IPS-15b (cell line): ENCODE measurements around the gene IPO13.
A peak's percentile ranks its signal among the peaks of the same experiment; 100 is the strongest.

Experiments used
- H3K27me3 ChIP-seq: one replicate; pipeline ENCODE4 v1.6.1; 2013; ENCODE audit warnings: low read length; ENCODE audit not compliant: control insufficient read depth, insufficient read depth
- H3K36me3 ChIP-seq: one replicate; pipeline ENCODE4 v1.6.1; 2013; ENCODE audit warnings: low read length; ENCODE audit not compliant: control insufficient read depth, insufficient read depth
- H3K4me1 ChIP-seq: one replicate; pipeline ENCODE4 v1.6.1; 2013; ENCODE audit warnings: mild to moderate bottlenecking, low read length; ENCODE audit not compliant: control insufficient read depth, insufficient read depth
- H3K4me3 ChIP-seq: one replicate; pipeline ENCODE4 v1.5.1; 2013; ENCODE audit warnings: low read depth, low read length
- H3K9ac ChIP-seq: one replicate; pipeline ENCODE4 v1.6.1; 2013; ENCODE audit warnings: low read depth, mild to moderate bottlenecking, low read length
- H3K9me3 ChIP-seq: one replicate; pipeline ENCODE4 v1.6.1; 2013; ENCODE audit warnings: mild to moderate bottlenecking, low read length; ENCODE audit not compliant: control insufficient read depth, insufficient read depth

Gene IPO13

GRCh38 chr1:43987159-43987902, 40.6 kb downstream of the IPO13 start:
- Histone ChIP-seq H3K9ac (no peak overlapping the region), H3K36me3 (peaks cover 9% of the 10 kb centered on the region)

GRCh38 chr1:43990271-43991199, 43.8 kb downstream of the IPO13 start:
- H3K4me3 ChIP-seq, result peak overlapping the region; percentile 81
- H3K4me1 ChIP-seq, result peaks cover 7% of the 10 kb centered on the region
- H3K27me3 ChIP-seq, result no peaks in the 10 kb centered on the region
- H3K36me3 ChIP-seq, result peaks cover 2% of the 10 kb centered on the region
- no peak overlapping the region for H3K9ac ChIP-seq
- no peaks in the 10 kb centered on the region for H3K9me3 ChIP-seq

More at GRCh38 chr1:43987159-43987902, 40.6 kb downstream of the IPO13 start:
- no peaks in the 10 kb centered on the region for H3K27me3 ChIP-seq
- H3K9me3 ChIP-seq, result no peaks in the 10 kb centered on the region
- no peak overlapping the region for H3K4me3 ChIP-seq
- no peaks in the 10 kb centered on the region for H3K4me1 ChIP-seq

- H3K4me1 ChIP-seq, result peaks cover 7% of the 10 kb centered on the region
- H3K9me3 ChIP-seq, result no peaks in the 10 kb centered on the region
- peaks cover 4% of the 10 kb centered on the region for H3K36me3 ChIP-seq
- H3K4me3 ChIP-seq, result peak overlapping the region; percentile 81
- H3K27me3 ChIP-seq, result no peaks in the 10 kb centered on the region
- H3K9ac ChIP-seq, result peak overlapping the region; percentile 37
Observed at GRCh38 chr1:43991200-43991475, 44.4 kb downstream of the IPO13 start.

- H3K36me3 ChIP-seq, result peaks cover 4% of the 10 kb centered on the region
- H3K9ac ChIP-seq, result peak within 1 kb of the TSS; percentile 73
- H3K9me3 ChIP-seq, result no peaks in the 10 kb centered on the region
- H3K4me1 ChIP-seq, result peaks cover 7% of the 10 kb centered on the region
- H3K4me3 ChIP-seq, result peak within 1 kb of the TSS; percentile 81
- no peaks in the 10 kb centered on the region for H3K27me3 ChIP-seq
Observed at GRCh38 chr1:43991476-43992231, 44.9 kb downstream of the IPO13 start, which contains the start of gene CCDC24. TSS of gene CCDC24 (plus strand) at chr1:43991599. CDS start at chr1:43991879, 280 bp downstream.

GRCh38 chr1:43992232-43992995, 45.7 kb downstream of the IPO13 start:
- Histone ChIP-seq H3K36me3 (peaks cover 4% of the 10 kb centered on the region), H3K9ac (peak overlapping the region; percentile 73), H3K4me3 (peak overlapping the region; percentile 81), H3K4me1 (peaks cover 7% of the 10 kb centered on the region), H3K9me3 (no peaks in the 10 kb centered on the region), H3K27me3 (no peaks in the 10 kb centered on the region)

GRCh38 chr1:43993206-43993914, 46.6 kb downstream of the IPO13 start:
- no peak overlapping the region for H3K9ac ChIP-seq
- H3K4me1 ChIP-seq, result peaks cover 7% of the 10 kb centered on the region
- no peaks in the 10 kb centered on the region for H3K27me3 ChIP-seq
- H3K36me3 ChIP-seq, result peaks cover 7% of the 10 kb centered on the region
- no peaks in the 10 kb centered on the region for H3K9me3 ChIP-seq
- no peak overlapping the region for H3K4me3 ChIP-seq

GRCh38 chr1:43994071-43994470, 47.3 kb downstream of the IPO13 start:
- Histone ChIP-seq H3K36me3 (peaks cover 7% of the 10 kb centered on the region), H3K9ac (no peak overlapping the region), H3K4me1 (peaks cover 7% of the 10 kb centered on the region), H3K9me3 (no peaks in the 10 kb centered on the region), H3K4me3 (no peak overlapping the region), H3K27me3 (no peaks in the 10 kb centered on the region)

- Histone ChIP-seq H3K9ac (no peak overlapping the region), H3K9me3 (no peaks in the 10 kb centered on the region), H3K4me3 (no peak overlapping the region), H3K4me1 (peaks cover 7% of the 10 kb centered on the region), H3K36me3 (peaks cover 7% of the 10 kb centered on the region), H3K27me3 (no peaks in the 10 kb centered on the region)
Observed at GRCh38 chr1:43994794-43995790, 48.3 kb downstream of the IPO13 start.

- H3K4me3 ChIP-seq, result no peak overlapping the region
- H3K4me1 ChIP-seq, result peaks cover 7% of the 10 kb centered on the region
- no peaks in the 10 kb centered on the region for H3K9me3 ChIP-seq
- H3K27me3 ChIP-seq, result no peaks in the 10 kb centered on the region
- H3K9ac ChIP-seq, result no peak overlapping the region
- H3K36me3 ChIP-seq, result peaks cover 13% of the 10 kb centered on the region
Observed at GRCh38 chr1:43995984-43996732, 49.4 kb downstream of the IPO13 start.
